GM12878 (cell line): ENCODE data around the gene YES1. TPM values are rescaled to one million over a fixed set of nuclear protein-coding genes. Genes with fewer than 3 reads are reported as not detected.

ENCODE experiments used
- ATAC-seq: fragments of 200-7000 bp; cut with Tn5 transposase; 3 replicates; pipeline ENCODE4 v1.9.1; 2020; ENCODE audit warnings: mild to moderate bottlenecking, moderate library complexity
- BruUV-seq: library from RNA; stranded (reverse); fragments of 400-500 nt; replicated peaks from 2 replicates; lab custom pipeline; 2021; lab: Mats Ljungman, UMichigan
- CTCF ChIA-PET: fragments of 300-600 bp; sonication (Branson Sonifier 250); formaldehyde crosslinking; extraction: SDS; loops from one replicate; lab custom pipeline; 2021; ENCODE audit warnings: inconsistent platforms; lab: Yijun Ruan, JAX
- POLR2A ChIA-PET: fragments of 350-600 bp; formaldehyde crosslinking; extraction: SDS; loops from one replicate; lab custom pipeline; 2021; ENCODE audit warnings: inconsistent platforms; lab: Charles Lee
- RAD21 ChIA-PET: fragments of 300-600 bp; sonication (Branson Sonifier 250); formaldehyde crosslinking; loops from one replicate; lab custom pipeline; 2023; ENCODE audit warnings: antibody characterized with exemption; ENCODE audit not compliant: unreplicated experiment; lab: Charles Lee
- SMC1A ChIA-PET: fragments of 300-600 bp; sonication (Branson Sonifier 250); formaldehyde crosslinking; loops from one replicate; lab custom pipeline; 2023; ENCODE audit not compliant: unreplicated experiment, uncharacterized antibody; lab: Charles Lee
- DNase-seq: peaks from one replicate; pipeline ENCODE4 v3.0.0-alpha.2; 2011; ENCODE audit warnings: low read depth, low spot score
- FAIRE-seq: peaks from 3 replicates; lab custom pipeline; 2011; peaks lifted over from hg19 to GRCh38; lab: Jason Lieb, UNC
- H2AFZ ChIP-seq: 2 replicates; pipeline ENCODE4 v1.6.0; 2011; ENCODE audit warnings: low read depth, low read length, control low read depth; ENCODE audit not compliant: control insufficient read depth
- H3K27ac ChIP-seq: 2 replicates; pipeline ENCODE4 v1.5.1; 2011; ENCODE audit warnings: control low read depth; ENCODE audit not compliant: control insufficient read depth, insufficient read depth
- H3K27me3 ChIP-seq, 2 experiments: replicated peaks in 1 of 2; 2 replicates each; pipeline versions ENCODE4 v1.6.0 to v1.6.1; 2011; ENCODE audit warnings: low read length in 1 of 2; ENCODE audit not compliant: control insufficient read depth in 2 of 2, insufficient read depth in 2 of 2
- H3K36me3 ChIP-seq, 2 experiments: 2 replicates each; pipeline ENCODE4 v1.5.1; 2011; ENCODE audit warnings: low read length in 1 of 2; ENCODE audit not compliant: control insufficient read depth in 2 of 2, insufficient read depth in 2 of 2
- H3K4me1 ChIP-seq: 2 replicates; pipeline ENCODE4 v1.6.1; 2011; ENCODE audit warnings: mild to moderate bottlenecking, low read length, moderate library complexity, mixed read lengths; ENCODE audit not compliant: control insufficient read depth, insufficient read depth
- H3K4me2 ChIP-seq: 2 replicates; pipeline ENCODE4 v1.6.0; 2011; ENCODE audit warnings: control low read depth; ENCODE audit not compliant: control insufficient read depth, insufficient read depth
- H3K4me3 ChIP-seq: fragments of 200-600 bp; sonication (generic); 2 replicates; pipeline ENCODE4 v1.5.1; 2016
- H3K79me2 ChIP-seq: 2 replicates; pipeline ENCODE4 v1.6.0; 2011; ENCODE audit warnings: low read length; ENCODE audit not compliant: control insufficient read depth, insufficient read depth
- H3K9ac ChIP-seq: 2 replicates; pipeline ENCODE4 v1.8.0; 2011; ENCODE audit warnings: low read length, control low read depth, mixed read lengths; ENCODE audit not compliant: control insufficient read depth, insufficient read depth
- H3K9me3 ChIP-seq: replicated peaks from 3 replicates; pipeline ENCODE4 v1.5.1; 2011; ENCODE audit warnings: mild to moderate bottlenecking, low read length; ENCODE audit not compliant: control insufficient read depth, insufficient read depth
- H4K20me1 ChIP-seq: 2 replicates; pipeline ENCODE4 v1.6.0; 2011; ENCODE audit not compliant: control insufficient read depth, insufficient read depth
- FOXK2 ChIP-seq: fragments of 450-650 bp; IDR thresholded peaks from 2 replicates; pipeline ENCODE4 v1.6.1; 2017; ENCODE audit warnings: mild to moderate bottlenecking, moderate library complexity
- MLLT1 ChIP-seq: fragments of 450-650 bp; IDR thresholded peaks from 2 replicates; pipeline ENCODE4 v1.6.1; 2016; ENCODE audit warnings: mild to moderate bottlenecking
- NFYA ChIP-seq: IDR thresholded peaks from 2 replicates; pipeline ENCODE4 v1.6.1; 2011; ENCODE audit warnings: low read depth, mild to moderate bottlenecking, low read length, improper control_type of control experiment, borderline replicate concordance
- NFYB ChIP-seq: IDR thresholded peaks from 2 replicates; pipeline ENCODE4 v1.6.1; 2011; ENCODE audit warnings: low read depth, mild to moderate bottlenecking, low read length, improper control_type of control experiment, moderate library complexity; ENCODE audit not compliant: insufficient read depth
- PAX8 ChIP-seq: fragments of 450-650 bp; IDR thresholded peaks from 2 replicates; pipeline ENCODE4 v1.6.1; 2017; ENCODE audit warnings: mild to moderate bottlenecking, moderate library complexity
- SREBF2 ChIP-seq: IDR thresholded peaks from 2 replicates; pipeline ENCODE4 v1.6.1; 2012; ENCODE audit warnings: mild to moderate bottlenecking, low read length
- TCF3 ChIP-seq: IDR thresholded peaks from 2 replicates; pipeline ENCODE4 v1.6.1; 2012; ENCODE audit warnings: low read depth, mild to moderate bottlenecking, low read length, borderline replicate concordance; ENCODE audit not compliant: insufficient read depth
- ZNF217 ChIP-seq: fragments of 450-650 bp; IDR thresholded peaks from 2 replicates; pipeline ENCODE4 v1.6.1; 2017; ENCODE audit warnings: antibody characterized with exemption, mild to moderate bottlenecking
- WGBS: methylation state at CpG from one replicate; pipeline ENCODE4 v1.1.6; 2016; ENCODE audit warnings: low lambda C conversion rate; ENCODE audit not compliant: insufficient replicate concordance, insufficient coverage; ENCODE audit errors: missing lambda C conversion rate; 5-methylcytosine and 5-hydroxymethylcytosine counted together
- in situ Hi-C: fragments of 300-500 bp; cut with MboI; formaldehyde crosslinking; loops from 9 replicates; pipeline ENCODE4 v1.14.3; 2018; ENCODE audit warnings: mixed read lengths
- intact Hi-C: fragments of 100-400 bp; cut with micrococcal nuclease; formaldehyde crosslinking; loops from one replicate; pipeline ENCODE4 v1.14.2; 2022; ENCODE audit not compliant: unreplicated experiment
- polyA plus RNA-seq, 11 experiments: library from polyadenylated mRNA; depleted of rRNA in 4 of 11; unstranded in 6 of 11; stranded (reverse) in 5 of 11; fragments of >200 nt; fragmentation: Nextera tagmentation in 4 of 11; fragmentation: Illumina TruSeq in 1 of 11; extraction: Ambion mirVana in 4 of 11; extraction: Trizol in 1 of 11; gene quantifications; 1 replicate in 1 of 11; 2 replicates in 10 of 11; pipeline versions ENCODE4 v1.2.1 to v1.2.3, GENCODE V29; 2011 to 2016; ENCODE audit warnings: inconsistent platforms in 2 of 11, missing spikeins in 2 of 11, low read depth in 1 of 11
- total RNA-seq, 4 experiments: library from RNA; depleted of rRNA in 3 of 4; stranded (reverse); fragments of >200 nt in 3 of 4; fragmentation: Illumina TruSeq in 1 of 4; extraction: Trizol in 1 of 4; gene quantifications; 2 replicates each; pipeline versions ENCODE4 v1.2.1 to v1.2.3, GENCODE V29; 2013 to 2021

Gene YES1
- total and polyA plus RNA-seq, 10 of the 15 experiments (the other 5 are each of a cell fraction or from before 2014, with no cell fraction given): 2.3 to 7.9 (median 5.8) TPM

GRCh38 chr18:829432-829831 lies 17.4 kb upstream of the YES1 start:
- H3K9me3 ChIP-seq: no peaks in the 10 kb centered on the region
- DNase-seq: no peak
- ChIA-PET POLR2A (interaction anchor here (1.4 kb wide), 2 partner anchors 85 to 87 kb away, joined by 4 read pairs; no protein-coding TSS in a partner anchor), CTCF (interaction anchor here (1.2 to 6.1 kb wide), 18 partner anchors 9 to 226 kb away, joined by 3 to 295 read pairs (median 12); partner anchors contain the start of gene YES1), RAD21 (interaction anchor here (0.5 to 6.1 kb wide), 10 partner anchors 9 to 206 kb away, joined by 3 to 168 read pairs (median 6); no protein-coding TSS in a partner anchor), SMC1A (interaction anchor here (1.0 to 8.0 kb wide), 19 partner anchors 10 to 731 kb away, joined by 3 to 222 read pairs (median 10); no protein-coding TSS in a partner anchor)
- ATAC-seq: no peak
- FAIRE-seq: no peak
- intact Hi-C loops (no loop called here), in situ Hi-C loops (no loop called here)
- H3K4me3 ChIP-seq: no peak overlapping the region
- H3K4me1 ChIP-seq: peaks cover 7% of the 10 kb centered on the region
- no peak overlapping the region for H2AFZ ChIP-seq
- no peak overlapping the region for H3K9ac ChIP-seq
- TF ChIP-seq SREBF2 (no peak), FOXK2 (no peak), PAX8 (no peak), MLLT1 (no peak), TCF3 (no peak), ZNF217 (no peak), NFYB (no peak), NFYA (no peak)
- no peaks in the 10 kb centered on the region for H4K20me1 ChIP-seq
- 87% methylated on average over 6 of the region's 6 CpGs for WGBS
- no peaks in the 10 kb centered on the region for H3K36me3 ChIP-seq
- no peaks in the 10 kb centered on the region; a peak in 1 of 4 replicates for H3K27me3 ChIP-seq
- no peaks in the 10 kb centered on the region for H3K79me2 ChIP-seq
- H3K4me2 ChIP-seq: no peak overlapping the region
- H3K27ac ChIP-seq: no peak overlapping the region
- no TSS peak for BruUV-seq
